ENCODE data around the gene ADGRV1. TPM values are rescaled to one million over a fixed set of nuclear protein-coding genes. Genes with fewer than 3 reads are reported as not detected.

ADGRV1 gene
- total and polyA plus RNA-seq, 2 experiments from 2014 or later: 15.5 to 19.6 TPM

DNA sequence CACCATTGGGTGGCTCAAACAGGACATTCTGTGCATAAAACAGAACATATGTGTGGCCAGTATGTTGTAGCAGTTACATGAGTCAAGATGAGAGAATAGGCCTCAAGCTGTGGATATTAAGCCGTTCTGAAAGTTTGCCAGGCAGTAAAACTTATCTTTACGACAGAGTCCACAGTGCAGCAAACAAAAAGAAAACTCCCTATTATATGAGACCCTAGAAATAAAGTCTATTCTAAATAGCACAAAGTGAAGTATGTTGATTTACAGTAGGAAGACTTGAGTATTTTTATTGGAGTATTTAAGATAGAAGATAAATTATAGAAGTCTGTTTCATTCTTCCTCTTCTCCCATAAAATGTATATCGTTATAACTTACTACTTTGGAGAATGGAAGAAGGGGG lies 271.5 kb downstream of the ADGRV1 start:
- H3K36me3 ChIP-seq: no peaks in the 10 kb centered on the region

DNA sequence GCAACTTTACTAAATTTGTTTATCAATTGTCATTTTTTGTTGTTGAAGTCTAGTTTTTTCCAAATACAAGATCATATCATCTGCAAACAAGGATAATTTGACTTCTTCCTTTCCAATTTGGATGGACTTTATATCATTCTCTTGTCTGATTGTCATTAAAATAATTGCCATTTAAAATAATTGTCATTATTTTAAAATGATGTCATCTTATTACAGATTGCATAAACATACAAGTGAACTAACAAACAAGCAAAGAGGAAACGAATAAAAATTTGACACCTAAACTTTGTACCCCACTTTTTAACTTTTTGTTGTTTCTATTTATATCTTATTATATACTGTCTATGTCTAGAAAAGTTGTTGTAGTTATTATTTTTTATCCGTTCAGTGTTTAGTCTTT lies 275.2 kb downstream of the ADGRV1 start:
- DNase-seq (ENCODE audit: low read depth in 1 of 2, low spot score in 1 of 2): no peak
- Histone ChIP-seq H3K9me3 (ENCODE audit: low read depth) (no peaks in the 10 kb centered on the region), H3K27ac (no peak overlapping the region), H3K4me1 (ENCODE audit: low read depth) (no peaks in the 10 kb centered on the region), H3K36me3 (no peaks in the 10 kb centered on the region), H3K4me3 (no peak overlapping the region), H3K27me3 (no peaks in the 10 kb centered on the region)
- TF ChIP-seq, protein P1, sequence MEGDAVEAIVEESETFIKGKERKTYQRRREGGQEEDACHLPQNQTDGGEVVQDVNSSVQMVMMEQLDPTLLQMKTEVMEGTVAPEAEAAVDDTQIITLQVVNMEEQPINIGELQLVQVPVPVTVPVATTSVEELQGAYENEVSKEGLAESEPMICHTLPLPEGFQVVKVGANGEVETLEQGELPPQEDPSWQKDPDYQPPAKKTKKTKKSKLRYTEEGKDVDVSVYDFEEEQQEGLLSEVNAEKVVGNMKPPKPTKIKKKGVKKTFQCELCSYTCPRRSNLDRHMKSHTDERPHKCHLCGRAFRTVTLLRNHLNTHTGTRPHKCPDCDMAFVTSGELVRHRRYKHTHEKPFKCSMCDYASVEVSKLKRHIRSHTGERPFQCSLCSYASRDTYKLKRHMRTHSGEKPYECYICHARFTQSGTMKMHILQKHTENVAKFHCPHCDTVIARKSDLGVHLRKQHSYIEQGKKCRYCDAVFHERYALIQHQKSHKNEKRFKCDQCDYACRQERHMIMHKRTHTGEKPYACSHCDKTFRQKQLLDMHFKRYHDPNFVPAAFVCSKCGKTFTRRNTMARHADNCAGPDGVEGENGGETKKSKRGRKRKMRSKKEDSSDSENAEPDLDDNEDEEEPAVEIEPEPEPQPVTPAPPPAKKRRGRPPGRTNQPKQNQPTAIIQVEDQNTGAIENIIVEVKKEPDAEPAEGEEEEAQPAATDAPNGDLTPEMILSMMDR (IDR thresholded peaks at IDR 0.05; ENCODE audit: low read depth, low read length): no peak

More for the DNA sequence above, 271.5 kb downstream of the ADGRV1 start:
- Histone ChIP-seq H3K4me3 (no peak overlapping the region), H3K4me1 (ENCODE audit: low read depth) (no peaks in the 10 kb centered on the region), H3K9me3 (ENCODE audit: low read depth) (no peaks in the 10 kb centered on the region), H3K27ac (no peak overlapping the region), H3K27me3 (no peaks in the 10 kb centered on the region)
- no peak for DNase-seq (ENCODE audit: low read depth in 1 of 2, low spot score in 1 of 2)
- TF ChIP-seq, protein P1 (IDR thresholded peaks at IDR 0.05; ENCODE audit: low read depth, low read length): no peak

DNA sequence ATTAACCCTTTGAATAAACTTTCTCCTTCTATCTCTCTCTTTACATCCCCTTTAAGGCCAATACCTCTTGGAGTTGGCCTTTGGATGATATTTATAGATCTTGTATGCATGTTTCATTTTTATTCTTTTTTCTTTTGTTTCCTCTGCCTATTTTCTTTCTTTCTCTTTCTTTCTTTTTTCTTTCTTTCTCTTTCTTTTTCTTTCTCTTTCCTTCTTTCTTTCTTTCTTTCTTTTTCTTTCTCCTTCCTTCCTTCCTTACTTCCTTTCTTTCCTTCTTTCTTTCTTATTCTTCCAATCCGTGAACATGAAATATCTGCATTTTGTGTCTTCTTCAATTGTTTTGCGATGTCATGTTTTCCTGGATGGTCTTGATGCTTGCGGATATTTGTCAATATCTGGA lies 276.1 kb downstream of the ADGRV1 start:
- Histone ChIP-seq H3K36me3 (no peaks in the 10 kb centered on the region), H3K27ac (no peak overlapping the region), H3K4me3 (no peak overlapping the region), H3K27me3 (no peaks in the 10 kb centered on the region), H3K4me1 (ENCODE audit: low read depth) (no peaks in the 10 kb centered on the region), H3K9me3 (ENCODE audit: low read depth) (no peaks in the 10 kb centered on the region)
- TF ChIP-seq, protein P1 (IDR thresholded peaks at IDR 0.05; ENCODE audit: low read depth, low read length): no peak
- DNase-seq (ENCODE audit: low read depth in 1 of 2, low spot score in 1 of 2): no peak

DNA sequence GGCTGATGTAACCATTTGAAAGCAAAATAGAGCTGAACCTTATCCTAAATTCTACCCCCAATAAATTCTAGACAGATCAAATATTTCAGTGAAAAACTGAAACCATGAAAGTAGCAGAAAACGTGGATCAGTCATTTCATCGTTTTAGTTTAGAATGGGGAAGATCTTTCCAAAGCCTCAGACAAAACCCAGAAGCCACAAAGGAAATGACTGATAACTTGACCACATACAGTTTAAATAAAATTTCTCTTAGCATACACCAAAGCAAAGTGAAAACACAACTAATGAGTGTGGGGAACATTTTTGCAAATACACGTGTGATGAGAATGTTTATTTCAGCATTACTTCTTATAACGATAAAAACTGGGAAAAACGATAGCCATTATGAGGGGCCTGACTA lies 284.8 kb downstream of the ADGRV1 start:
- TF ChIP-seq, protein P1 (IDR thresholded peaks at IDR 0.05; ENCODE audit: low read depth, low read length): no peak
- Histone ChIP-seq H3K27me3 (no peaks in the 10 kb centered on the region), H3K4me1 (ENCODE audit: low read depth) (no peaks in the 10 kb centered on the region), H3K4me3 (no peak overlapping the region), H3K9me3 (ENCODE audit: low read depth) (no peaks in the 10 kb centered on the region), H3K36me3 (no peaks in the 10 kb centered on the region), H3K27ac (no peak overlapping the region)
- DNase-seq (ENCODE audit: low read depth in 1 of 2, low spot score in 1 of 2): no peak

DNA sequence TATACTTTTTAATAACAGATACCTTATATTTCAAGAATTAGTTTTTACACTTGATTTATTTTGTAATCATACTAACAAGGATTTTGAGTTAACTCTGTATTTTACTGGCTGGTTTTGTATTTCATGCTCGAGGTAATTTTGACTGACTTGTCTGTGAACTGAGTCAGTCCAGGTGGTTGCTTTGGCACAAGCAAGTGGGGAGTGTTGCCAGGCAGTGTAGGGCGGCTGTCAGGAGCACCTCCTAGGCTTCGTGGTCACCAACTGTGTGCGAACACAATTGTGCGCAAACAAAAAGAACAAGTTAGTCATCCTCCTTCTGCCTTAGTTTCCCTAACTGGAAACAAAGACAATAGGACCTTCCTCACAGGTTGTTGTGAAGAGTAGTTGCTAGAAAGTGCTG lies 286.3 kb downstream of the ADGRV1 start:
- no peak overlapping the region for H3K4me3 ChIP-seq
- TF ChIP-seq, protein P1 (IDR thresholded peaks at IDR 0.05; ENCODE audit: low read depth, low read length): no peak
- H3K36me3 ChIP-seq: no peaks in the 10 kb centered on the region
- H3K4me1 ChIP-seq (ENCODE audit: low read depth): no peaks in the 10 kb centered on the region
- no peaks in the 10 kb centered on the region for H3K9me3 ChIP-seq (ENCODE audit: low read depth)
- no peaks in the 10 kb centered on the region for H3K27me3 ChIP-seq
- H3K27ac ChIP-seq: no peak overlapping the region
- no peak for DNase-seq (ENCODE audit: low read depth in 1 of 2, low spot score in 1 of 2)
